Superior temporal gyrus (tissue), 1 donor: ENCODE results near the gene HMCN1.

ENCODE experiments used
- DNase-seq: peaks from one replicate; pipeline ENCODE4 v3.0.0-alpha.2; 2016; ENCODE audit errors: extremely low spot score

Gene HMCN1

GRCh38 chr1:185804608-185805007 lies 70.4 kb downstream of the HMCN1 start:
- DNase-seq, result no peak

GRCh38 chr1:185807275-185807674 lies 73.1 kb downstream of the HMCN1 start:
- DNase-seq, result no peak

GRCh38 chr1:185808631-185809030 lies 74.4 kb downstream of the HMCN1 start:
- no peak for DNase-seq

- DNase-seq, result no peak
Measured at GRCh38 chr1:185811073-185811709, 77.0 kb downstream of the HMCN1 start.

- no peak for DNase-seq
Measured at GRCh38 chr1:185812934-185813333, 78.7 kb downstream of the HMCN1 start.

GRCh38 chr1:185813401-185813979 lies 79.3 kb downstream of the HMCN1 start:
- DNase-seq, result peak; percentile 61

GRCh38 chr1:185816460-185816859 lies 82.3 kb downstream of the HMCN1 start:
- DNase-seq, result no peak

- no peak for DNase-seq
Measured at GRCh38 chr1:185819798-185820197, 85.6 kb downstream of the HMCN1 start.

- DNase-seq, result no peak
Measured at GRCh38 chr1:185821612-185822385, 87.6 kb downstream of the HMCN1 start.

- DNase-seq, result no peak
Measured at GRCh38 chr1:185823467-185823866, 89.3 kb downstream of the HMCN1 start.

GRCh38 chr1:185824106-185824505 lies 89.9 kb downstream of the HMCN1 start:
- no peak for DNase-seq

GRCh38 chr1:185825556-185825955 lies 91.4 kb downstream of the HMCN1 start:
- DNase-seq, result no peak

- no peak for DNase-seq
Measured at GRCh38 chr1:185834371-185834905, 100.2 kb downstream of the HMCN1 start.

- no peak for DNase-seq
Measured at GRCh38 chr1:185835191-185835590, 101.0 kb downstream of the HMCN1 start.

GRCh38 chr1:185837711-185838110 lies 103.5 kb downstream of the HMCN1 start:
- DNase-seq, result no peak

- no peak for DNase-seq
Measured at GRCh38 chr1:185838111-185838510, 103.9 kb downstream of the HMCN1 start.

GRCh38 chr1:185840880-185841279 lies 106.7 kb downstream of the HMCN1 start:
- no peak for DNase-seq

GRCh38 chr1:185843297-185843869 lies 109.2 kb downstream of the HMCN1 start:
- DNase-seq, result no peak

GRCh38 chr1:185843986-185844385 lies 109.8 kb downstream of the HMCN1 start:
- DNase-seq, result no peak

- no peak for DNase-seq
Measured at GRCh38 chr1:185846672-185847444, 112.7 kb downstream of the HMCN1 start.

GRCh38 chr1:185849014-185849413 lies 114.8 kb downstream of the HMCN1 start:
- no peak for DNase-seq

GRCh38 chr1:185850366-185850765 lies 116.2 kb downstream of the HMCN1 start:
- no peak for DNase-seq
